OCI-LY1 (cell line): Measurements from ENCODE around the gene ZBED3.

Source experiments
- H2AFZ ChIP-seq: fragments of 200-600 bp; sonication (generic), shearing (Covaris generic); 2 replicates; pipeline ENCODE4 v1.6.0; 2014; ENCODE audit warnings: antibody characterized with exemption, mild to moderate bottlenecking, low read length
- H3F3A ChIP-seq: fragments of 200-600 bp; sonication (generic), shearing (Covaris generic); 2 replicates; pipeline ENCODE4 v1.6.0; 2014; ENCODE audit warnings: mild to moderate bottlenecking, antibody characterized with exemption, low read length, moderate library complexity; ENCODE audit not compliant: insufficient read depth
- H3K27ac ChIP-seq: fragments of 200-600 bp; sonication (generic); 2 replicates; pipeline ENCODE4 v1.5.1; 2014; ENCODE audit warnings: low read length, mixed run types, mild to moderate bottlenecking, low read depth; ENCODE audit not compliant: poor library complexity, severe bottlenecking
- H3K27me3 ChIP-seq: fragments of 200-600 bp; sonication (generic); 2 replicates; pipeline ENCODE4 v1.6.0; 2014; ENCODE audit warnings: antibody characterized with exemption, mild to moderate bottlenecking, low read length, moderate library complexity; ENCODE audit not compliant: insufficient read depth
- H3K36me3 ChIP-seq: fragments of 200-600 bp; sonication (generic); 2 replicates; pipeline ENCODE4 v1.6.1; 2014; ENCODE audit warnings: mild to moderate bottlenecking, antibody characterized with exemption, low read length, moderate library complexity, mixed read lengths; ENCODE audit not compliant: insufficient read depth
- H3K4me1 ChIP-seq: fragments of 200-600 bp; sonication (generic); 2 replicates; pipeline ENCODE4 v1.5.1; 2014; ENCODE audit warnings: mild to moderate bottlenecking, low read length, moderate library complexity; ENCODE audit not compliant: insufficient read depth, severe bottlenecking
- H3K4me2 ChIP-seq: fragments of 200-600 bp; sonication (generic), shearing (Covaris generic); 2 replicates; pipeline ENCODE4 v1.6.1; 2014; ENCODE audit warnings: low read length
- H3K4me3 ChIP-seq: fragments of 200-600 bp; sonication (generic); 2 replicates; pipeline ENCODE4 v1.5.1; 2014; ENCODE audit warnings: low read length, low read depth, mild to moderate bottlenecking, mixed read lengths; ENCODE audit not compliant: poor library complexity, severe bottlenecking
- H3K79me2 ChIP-seq: fragments of 200-600 bp; shearing (Covaris generic); 2 replicates; pipeline ENCODE4 v1.6.1; 2016; ENCODE audit warnings: mixed run types, low read length, mixed read lengths; ENCODE audit not compliant: insufficient read depth
- H3K9ac ChIP-seq: fragments of 200-600 bp; sonication (generic), shearing (Covaris generic); 2 replicates; pipeline ENCODE4 v1.6.1; 2014; ENCODE audit warnings: mild to moderate bottlenecking, low read length, mixed read lengths
- H3K9me2 ChIP-seq: fragments of 200-600 bp; sonication (generic), shearing (Covaris generic); 2 replicates; pipeline ENCODE4 v1.6.1; 2014; ENCODE audit warnings: low read depth, mild to moderate bottlenecking, low read length, mixed read lengths
- H3K9me3 ChIP-seq: fragments of 200-600 bp; shearing (Covaris generic); 2 replicates; pipeline ENCODE4 v1.6.1; 2014; ENCODE audit warnings: low read length, mixed read lengths
- H4K20me1 ChIP-seq: fragments of 200-600 bp; sonication (generic), shearing (Covaris generic); 2 replicates; pipeline ENCODE4 v1.6.0; 2016; ENCODE audit warnings: mild to moderate bottlenecking, low read length; ENCODE audit not compliant: insufficient read depth
- CTCF ChIP-seq: fragments of 200-600 bp; sonication (generic), shearing (Covaris generic); IDR thresholded peaks from 2 replicates; pipeline ENCODE4 v1.5.1; 2017; ENCODE audit warnings: mild to moderate bottlenecking, antibody characterized with exemption, low read length, moderate library complexity, mixed read lengths
- EZH2 ChIP-seq: fragments of 200-600 bp; sonication (generic), shearing (Covaris generic); IDR thresholded peaks from 2 replicates; pipeline ENCODE4 v1.8.0; 2017; ENCODE audit warnings: borderline replicate concordance, mixed run types, mild to moderate bottlenecking, antibody characterized with exemption, low read length, moderate library complexity, mixed read lengths

ZBED3 gene

GRCh38 chr5:77129391-77129990, 42.4 kb upstream of the ZBED3 start:
- peak; percentile 48; the same call in 1 of the 2 replicates for TF ChIP-seq CTCF
- no peak for TF ChIP-seq EZH2
- Histone ChIP-seq H3K4me3 (no peak overlapping the region), H3K79me2 (no peaks in the 10 kb centered on the region), H4K20me1 (no peaks in the 10 kb centered on the region), H3K36me3 (no peaks in the 10 kb centered on the region), H3K9me2 (no peaks in the 10 kb centered on the region), H3K4me2 (no peak overlapping the region), H3K9ac (no peak overlapping the region), H3K9me3 (no peaks in the 10 kb centered on the region), H3K27me3 (no peaks in the 10 kb centered on the region), H3K4me1 (no peaks in the 10 kb centered on the region), H3F3A (no peaks in the 10 kb centered on the region), H3K27ac (no peak overlapping the region), H2AFZ (no peak overlapping the region)

GRCh38 chr5:77128411-77129061, 41.5 kb upstream of the ZBED3 start:
- Histone ChIP-seq H3K79me2 (no peaks in the 10 kb centered on the region), H3K9ac (no peak overlapping the region), H3K4me2 (no peak overlapping the region), H3K27ac (no peak overlapping the region), H3K9me2 (no peaks in the 10 kb centered on the region), H3K9me3 (no peaks in the 10 kb centered on the region), H3K27me3 (no peaks in the 10 kb centered on the region), H2AFZ (no peak overlapping the region), H3K4me3 (no peak overlapping the region), H3F3A (no peaks in the 10 kb centered on the region), H4K20me1 (no peaks in the 10 kb centered on the region), H3K36me3 (no peaks in the 10 kb centered on the region), H3K4me1 (no peaks in the 10 kb centered on the region)
- no peak for TF ChIP-seq CTCF
- no peak for TF ChIP-seq EZH2

GRCh38 chr5:77123057-77123456, 36.0 kb upstream of the ZBED3 start:
- H2AFZ ChIP-seq, result no peak overlapping the region
- no peak overlapping the region for H3K9ac ChIP-seq
- H3K27me3 ChIP-seq, result no peaks in the 10 kb centered on the region
- no peak overlapping the region for H3K27ac ChIP-seq
- no peaks in the 10 kb centered on the region for H3K9me2 ChIP-seq
- no peak overlapping the region for H3K4me3 ChIP-seq
- H3K4me2 ChIP-seq, result no peak overlapping the region
- H3K9me3 ChIP-seq, result no peaks in the 10 kb centered on the region
- TF ChIP-seq EZH2, result no peak
- TF ChIP-seq CTCF, result no peak
- H4K20me1 ChIP-seq, result no peaks in the 10 kb centered on the region
- no peaks in the 10 kb centered on the region for H3K4me1 ChIP-seq
- no peaks in the 10 kb centered on the region for H3K79me2 ChIP-seq
- no peaks in the 10 kb centered on the region for H3F3A ChIP-seq
- H3K36me3 ChIP-seq, result no peaks in the 10 kb centered on the region
